Measurements from ENCODE around the gene SUGCT.
"Not testable (repeated sequence)": the region's sequence is repeated elsewhere in the genome, so short reads cannot be mapped to it uniquely, and the experiment has no call there.

The SUGCT gene

DNA sequence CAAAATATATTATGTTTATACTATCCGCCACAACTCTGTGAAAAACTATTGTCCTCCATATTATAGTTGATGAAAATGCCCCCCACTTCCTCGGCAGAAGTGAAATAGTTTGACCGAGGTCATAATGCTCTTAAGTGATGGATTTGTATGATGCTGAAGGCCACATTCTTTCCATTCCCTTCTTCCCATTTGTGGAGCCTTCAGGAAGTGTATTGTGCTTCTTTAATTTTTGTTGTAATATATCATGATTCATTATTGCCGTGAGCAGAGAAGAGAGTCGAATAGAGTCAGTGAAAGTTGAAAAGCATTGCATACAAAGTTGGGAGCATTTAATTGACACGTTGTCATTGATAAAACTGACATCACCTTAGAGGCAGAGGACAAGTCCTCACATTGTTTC lies 460.3 kb downstream of the SUGCT start:
- Histone ChIP-seq H3K9ac (ENCODE audit: low read length in 2 of 2) (no peak overlapping the region), H3K9me3 (ENCODE audit: control insufficient read depth in 2 of 2, low read length in 2 of 2) (no peaks in the 10 kb centered on the region), H3K36me3 (ENCODE audit: control insufficient read depth in 2 of 2, insufficient read depth in 2 of 2, low read length in 2 of 2) (no peaks in the 10 kb centered on the region), H3K4me3 (ENCODE audit: low read length in 2 of 2) (no peak overlapping the region), H3K27me3 (ENCODE audit: control insufficient read depth in 1 of 2, insufficient read depth in 2 of 2, low read length in 2 of 2) (no peaks in the 10 kb centered on the region), H3K4me1 (ENCODE audit: control insufficient read depth, insufficient read depth, low read length) (no peaks in the 10 kb centered on the region), H3K27ac (ENCODE audit: low read length) (no peak overlapping the region)

GRCh38 chr7:40595832-40596231 lies 461.0 kb downstream of the SUGCT start:
- H3K4me1 ChIP-seq (ENCODE audit: control insufficient read depth, insufficient read depth, low read length), result no peaks in the 10 kb centered on the region
- no peaks in the 10 kb centered on the region for H3K36me3 ChIP-seq (ENCODE audit: control insufficient read depth in 2 of 2, insufficient read depth in 2 of 2, low read length in 2 of 2)
- H3K4me3 ChIP-seq (ENCODE audit: low read length in 2 of 2), result no peak overlapping the region
- H3K9me3 ChIP-seq (ENCODE audit: control insufficient read depth in 2 of 2, low read length in 2 of 2), result no peaks in the 10 kb centered on the region
- H3K27ac ChIP-seq (ENCODE audit: low read length), result no peak overlapping the region
- no peaks in the 10 kb centered on the region for H3K27me3 ChIP-seq (ENCODE audit: control insufficient read depth in 1 of 2, insufficient read depth in 2 of 2, low read length in 2 of 2)
- H3K9ac ChIP-seq (ENCODE audit: low read length in 2 of 2), result no peak overlapping the region

DNA sequence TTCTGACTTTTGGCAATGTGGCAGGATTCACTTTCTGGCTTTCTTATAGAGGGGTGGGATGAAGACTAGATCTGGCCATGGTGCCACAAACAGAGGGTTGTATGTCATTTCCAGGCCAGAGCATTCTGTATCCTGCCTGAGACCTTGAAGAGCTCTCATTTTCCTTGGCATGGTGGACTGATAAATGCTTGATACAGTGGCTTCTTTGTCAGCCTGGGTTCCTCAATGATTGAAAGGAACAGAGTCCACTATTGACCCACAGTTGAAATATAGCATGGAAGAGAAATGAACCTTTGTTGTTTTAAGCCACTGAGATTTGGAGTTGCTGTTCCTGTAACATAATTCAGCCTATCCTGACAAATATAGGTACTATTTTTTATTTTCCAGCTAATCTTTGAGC lies 462.7 kb downstream of the SUGCT start:
- Histone ChIP-seq H3K4me3 (ENCODE audit: low read length in 2 of 2) (no peak overlapping the region), H3K9ac (ENCODE audit: low read length in 2 of 2) (no peak overlapping the region), H3K27ac (ENCODE audit: low read length) (no peak overlapping the region), H3K27me3 (ENCODE audit: control insufficient read depth in 1 of 2, insufficient read depth in 2 of 2, low read length in 2 of 2) (no peaks in the 10 kb centered on the region), H3K9me3 (ENCODE audit: control insufficient read depth in 2 of 2, low read length in 2 of 2) (no peaks in the 10 kb centered on the region), H3K4me1 (ENCODE audit: control insufficient read depth, insufficient read depth, low read length) (no peaks in the 10 kb centered on the region), H3K36me3 (ENCODE audit: control insufficient read depth in 2 of 2, insufficient read depth in 2 of 2, low read length in 2 of 2) (no peaks in the 10 kb centered on the region)

DNA sequence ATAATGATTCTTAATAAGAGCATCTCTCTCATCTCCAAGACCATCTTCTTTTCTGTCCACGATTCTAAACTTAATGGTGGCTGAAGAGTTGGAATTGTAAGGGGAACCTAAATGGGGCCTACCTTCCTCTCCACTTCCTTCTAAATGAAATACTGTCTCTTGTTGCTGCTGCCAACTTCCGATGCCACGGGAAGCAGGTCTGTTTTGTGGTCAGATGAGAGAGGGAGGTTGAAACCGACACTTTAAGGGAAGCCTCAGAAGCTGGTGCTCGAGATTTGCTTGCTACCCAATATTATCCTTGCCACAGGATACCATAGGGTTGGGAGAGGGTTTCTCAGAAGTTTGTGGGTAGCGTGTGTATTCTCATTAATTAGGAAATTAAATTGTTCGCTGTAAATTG lies 464.1 kb downstream of the SUGCT start:
- Histone ChIP-seq H3K9me3 (ENCODE audit: control insufficient read depth in 2 of 2, low read length in 2 of 2) (no peaks in the 10 kb centered on the region), H3K9ac (ENCODE audit: low read length in 2 of 2) (no peak overlapping the region), H3K27ac (ENCODE audit: low read length) (no peak overlapping the region), H3K4me3 (ENCODE audit: low read length in 2 of 2) (no peak overlapping the region), H3K27me3 (ENCODE audit: control insufficient read depth in 1 of 2, insufficient read depth in 2 of 2, low read length in 2 of 2) (no peaks in the 10 kb centered on the region), H3K4me1 (ENCODE audit: control insufficient read depth, insufficient read depth, low read length) (no peaks in the 10 kb centered on the region), H3K36me3 (ENCODE audit: control insufficient read depth in 2 of 2, insufficient read depth in 2 of 2, low read length in 2 of 2) (no peaks in the 10 kb centered on the region)

DNA sequence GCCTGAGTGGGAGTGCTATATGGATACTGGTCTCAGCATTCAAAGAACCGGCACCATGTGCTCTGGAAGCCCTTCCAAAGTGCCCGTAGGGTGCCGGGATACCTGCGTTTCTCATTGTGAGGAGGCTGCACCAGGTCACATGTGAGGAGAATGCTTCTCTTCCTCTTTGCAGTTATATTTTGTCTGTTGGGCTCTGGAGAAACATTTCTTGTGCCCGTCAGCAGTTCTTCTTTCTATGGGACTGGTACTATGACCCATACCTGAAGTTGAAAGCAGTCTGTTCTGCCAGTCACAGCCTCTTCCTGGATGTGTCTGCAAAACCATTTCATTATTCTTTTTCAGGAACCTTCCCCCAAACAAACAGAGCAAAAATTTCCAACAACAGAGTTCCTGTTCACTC lies 465.0 kb downstream of the SUGCT start:
- H3K9me3 ChIP-seq (ENCODE audit: control insufficient read depth in 2 of 2, low read length in 2 of 2), result no peaks in the 10 kb centered on the region
- H3K4me1 ChIP-seq (ENCODE audit: control insufficient read depth, insufficient read depth, low read length), result no peaks in the 10 kb centered on the region
- H3K36me3 ChIP-seq (ENCODE audit: control insufficient read depth in 2 of 2, insufficient read depth in 2 of 2, low read length in 2 of 2), result no peaks in the 10 kb centered on the region
- H3K27me3 ChIP-seq (ENCODE audit: control insufficient read depth in 1 of 2, insufficient read depth in 2 of 2, low read length in 2 of 2), result no peaks in the 10 kb centered on the region
- no peak overlapping the region for H3K4me3 ChIP-seq (ENCODE audit: low read length in 2 of 2)
- H3K9ac ChIP-seq (ENCODE audit: low read length in 2 of 2), result no peak overlapping the region
- no peak overlapping the region for H3K27ac ChIP-seq (ENCODE audit: low read length)

GRCh38 chr7:40602351-40602750 lies 467.5 kb downstream of the SUGCT start:
- H3K9me3 ChIP-seq (ENCODE audit: control insufficient read depth in 2 of 2, low read length in 2 of 2); H3K9ac ChIP-seq (ENCODE audit: low read length in 2 of 2); H3K36me3 ChIP-seq (ENCODE audit: control insufficient read depth in 2 of 2, insufficient read depth in 2 of 2, low read length in 2 of 2); H3K27ac ChIP-seq (ENCODE audit: low read length); H3K4me1 ChIP-seq (ENCODE audit: control insufficient read depth, insufficient read depth, low read length); H3K4me3 ChIP-seq (ENCODE audit: low read length in 2 of 2); H3K27me3 ChIP-seq (ENCODE audit: control insufficient read depth in 1 of 2, insufficient read depth in 2 of 2, low read length in 2 of 2): not testable (repeated sequence)

DNA sequence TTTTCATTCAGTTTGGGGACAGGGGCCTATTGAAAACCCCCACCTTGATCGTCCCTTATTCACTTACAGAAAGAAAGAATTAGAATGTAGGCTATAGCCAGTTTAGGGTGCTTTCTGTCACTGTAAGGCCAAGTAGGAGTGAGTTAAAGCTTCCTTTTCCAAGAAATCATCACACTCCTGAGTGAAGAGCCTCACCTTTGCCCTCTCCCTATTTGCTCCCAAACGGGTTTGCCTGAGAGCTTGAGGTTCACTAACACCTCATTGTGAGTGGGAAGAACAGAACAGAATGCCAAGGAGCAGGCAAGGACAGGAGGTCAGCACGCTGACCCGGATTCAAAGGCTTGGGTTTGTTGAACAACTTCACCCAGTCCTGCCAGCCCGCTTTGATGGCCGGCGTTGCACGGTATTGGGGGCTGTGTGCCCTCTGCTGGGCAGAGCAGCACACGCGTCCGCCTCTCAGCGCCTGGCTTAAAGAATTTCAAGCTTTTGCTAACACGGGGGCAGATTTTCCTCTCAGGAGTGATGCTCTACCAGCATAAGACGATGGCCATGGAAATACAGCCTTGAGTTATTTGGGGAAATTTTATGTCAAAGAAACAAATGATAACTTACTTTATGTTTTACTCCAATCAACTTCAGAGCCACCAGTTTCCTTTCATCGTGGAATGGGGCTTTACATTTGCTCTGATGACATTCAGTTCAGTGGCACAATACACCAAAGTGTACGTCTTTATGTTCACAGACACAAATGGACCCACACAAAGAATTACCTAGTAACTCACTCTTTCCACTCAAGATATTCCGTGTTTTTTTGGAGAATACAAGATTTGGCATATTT lies 470.0 kb downstream of the SUGCT start:
- Histone ChIP-seq H3K36me3 (ENCODE audit: control insufficient read depth in 2 of 2, insufficient read depth in 2 of 2, low read length in 2 of 2) (no peaks in the 10 kb centered on the region), H3K4me3 (ENCODE audit: low read length in 2 of 2) (peak overlapping the region in 1 of 2 donors; percentile 23), H3K27ac (ENCODE audit: low read length) (no peak overlapping the region), H3K9ac (ENCODE audit: low read length in 2 of 2) (no peak overlapping the region), H3K9me3 (ENCODE audit: control insufficient read depth in 2 of 2, low read length in 2 of 2) (no peaks in the 10 kb centered on the region), H3K4me1 (ENCODE audit: control insufficient read depth, insufficient read depth, low read length) (no peaks in the 10 kb centered on the region), H3K27me3 (ENCODE audit: control insufficient read depth in 1 of 2, insufficient read depth in 2 of 2, low read length in 2 of 2) (no peaks in the 10 kb centered on the region)

DNA sequence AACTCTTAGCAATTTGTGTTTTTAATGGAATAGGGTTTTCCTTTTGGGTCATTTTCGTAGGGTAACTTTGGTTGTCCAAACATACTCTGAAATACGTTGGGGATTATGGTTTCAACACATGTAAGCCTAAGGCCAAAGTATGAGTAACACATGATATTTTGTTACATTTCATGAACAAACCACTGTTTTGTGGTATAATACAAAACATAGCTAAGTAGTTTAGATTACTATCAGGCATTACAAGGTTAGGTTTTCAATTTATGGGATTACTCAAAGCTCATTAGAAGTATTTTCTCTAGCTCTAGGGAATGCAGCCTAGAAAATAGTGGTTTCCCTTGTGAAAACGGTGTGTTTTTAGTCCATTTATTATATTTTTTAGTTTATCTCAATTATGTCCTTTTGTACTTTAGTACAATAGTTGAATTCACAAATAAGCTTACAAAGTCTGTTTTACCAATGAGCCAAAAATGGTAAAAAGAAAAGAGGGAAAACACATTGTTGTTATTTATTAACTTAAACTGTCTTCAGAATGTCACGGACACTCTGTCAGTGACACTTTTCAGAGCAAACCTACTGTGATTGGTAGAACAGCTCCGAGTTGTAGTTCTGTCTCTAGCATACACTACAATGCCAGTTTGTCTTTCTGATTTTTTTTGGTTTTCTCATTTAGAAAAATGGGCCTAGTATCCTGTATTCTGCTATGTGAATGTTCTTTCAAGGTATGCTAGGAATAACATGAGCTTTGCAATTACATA lies 473.7 kb downstream of the SUGCT start:
- Histone ChIP-seq H3K27me3 (ENCODE audit: control insufficient read depth in 1 of 2, insufficient read depth in 2 of 2, low read length in 2 of 2) (no peaks in the 10 kb centered on the region), H3K27ac (ENCODE audit: low read length) (no peak overlapping the region), H3K36me3 (ENCODE audit: control insufficient read depth in 2 of 2, insufficient read depth in 2 of 2, low read length in 2 of 2) (no peaks in the 10 kb centered on the region), H3K4me1 (ENCODE audit: control insufficient read depth, insufficient read depth, low read length) (no peaks in the 10 kb centered on the region), H3K9me3 (ENCODE audit: control insufficient read depth in 2 of 2, low read length in 2 of 2) (no peaks in the 10 kb centered on the region), H3K9ac (ENCODE audit: low read length in 2 of 2) (no peak overlapping the region), H3K4me3 (ENCODE audit: low read length in 2 of 2) (no peak overlapping the region)

DNA sequence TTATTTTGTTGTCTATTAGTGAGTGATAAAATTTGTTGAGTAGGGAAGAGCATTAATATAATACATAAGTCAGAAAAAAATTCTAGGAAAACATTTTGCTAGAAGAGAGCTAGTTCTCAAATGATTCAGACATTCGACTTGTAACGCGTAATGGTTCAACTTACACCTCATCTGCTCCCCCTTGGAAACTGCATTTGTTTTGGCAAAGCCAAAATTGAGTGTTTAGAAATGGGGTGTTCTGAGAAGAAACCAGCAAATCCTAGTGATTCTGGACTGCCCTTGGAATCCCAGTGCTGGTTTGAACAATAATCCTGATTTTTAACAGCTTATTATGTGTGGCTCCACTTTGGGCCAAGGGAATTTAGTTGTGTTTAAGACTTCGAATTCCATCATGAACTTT lies 475.7 kb downstream of the SUGCT start:
- Histone ChIP-seq H3K36me3 (ENCODE audit: control insufficient read depth in 2 of 2, insufficient read depth in 2 of 2, low read length in 2 of 2) (no peaks in the 10 kb centered on the region), H3K4me3 (ENCODE audit: low read length in 2 of 2) (no peak overlapping the region), H3K9ac (ENCODE audit: low read length in 2 of 2) (no peak overlapping the region), H3K27me3 (ENCODE audit: control insufficient read depth in 1 of 2, insufficient read depth in 2 of 2, low read length in 2 of 2) (no peaks in the 10 kb centered on the region), H3K27ac (ENCODE audit: low read length) (no peak overlapping the region), H3K9me3 (ENCODE audit: control insufficient read depth in 2 of 2, low read length in 2 of 2) (no peaks in the 10 kb centered on the region), H3K4me1 (ENCODE audit: control insufficient read depth, insufficient read depth, low read length) (no peaks in the 10 kb centered on the region)

GRCh38 chr7:40611095-40611871 lies 476.5 kb downstream of the SUGCT start:
- no peaks in the 10 kb centered on the region for H3K27me3 ChIP-seq (ENCODE audit: control insufficient read depth in 1 of 2, insufficient read depth in 2 of 2, low read length in 2 of 2)
- H3K27ac ChIP-seq (ENCODE audit: low read length), result no peak overlapping the region
- H3K36me3 ChIP-seq (ENCODE audit: control insufficient read depth in 2 of 2, insufficient read depth in 2 of 2, low read length in 2 of 2), result no peaks in the 10 kb centered on the region
- no peaks in the 10 kb centered on the region for H3K4me1 ChIP-seq (ENCODE audit: control insufficient read depth, insufficient read depth, low read length)
- no peaks in the 10 kb centered on the region for H3K9me3 ChIP-seq (ENCODE audit: control insufficient read depth in 2 of 2, low read length in 2 of 2)
- no peak overlapping the region for H3K4me3 ChIP-seq (ENCODE audit: low read length in 2 of 2)
- no peak overlapping the region for H3K9ac ChIP-seq (ENCODE audit: low read length in 2 of 2)
